Measurements from ENCODE around the gene JPT2.

DNA sequence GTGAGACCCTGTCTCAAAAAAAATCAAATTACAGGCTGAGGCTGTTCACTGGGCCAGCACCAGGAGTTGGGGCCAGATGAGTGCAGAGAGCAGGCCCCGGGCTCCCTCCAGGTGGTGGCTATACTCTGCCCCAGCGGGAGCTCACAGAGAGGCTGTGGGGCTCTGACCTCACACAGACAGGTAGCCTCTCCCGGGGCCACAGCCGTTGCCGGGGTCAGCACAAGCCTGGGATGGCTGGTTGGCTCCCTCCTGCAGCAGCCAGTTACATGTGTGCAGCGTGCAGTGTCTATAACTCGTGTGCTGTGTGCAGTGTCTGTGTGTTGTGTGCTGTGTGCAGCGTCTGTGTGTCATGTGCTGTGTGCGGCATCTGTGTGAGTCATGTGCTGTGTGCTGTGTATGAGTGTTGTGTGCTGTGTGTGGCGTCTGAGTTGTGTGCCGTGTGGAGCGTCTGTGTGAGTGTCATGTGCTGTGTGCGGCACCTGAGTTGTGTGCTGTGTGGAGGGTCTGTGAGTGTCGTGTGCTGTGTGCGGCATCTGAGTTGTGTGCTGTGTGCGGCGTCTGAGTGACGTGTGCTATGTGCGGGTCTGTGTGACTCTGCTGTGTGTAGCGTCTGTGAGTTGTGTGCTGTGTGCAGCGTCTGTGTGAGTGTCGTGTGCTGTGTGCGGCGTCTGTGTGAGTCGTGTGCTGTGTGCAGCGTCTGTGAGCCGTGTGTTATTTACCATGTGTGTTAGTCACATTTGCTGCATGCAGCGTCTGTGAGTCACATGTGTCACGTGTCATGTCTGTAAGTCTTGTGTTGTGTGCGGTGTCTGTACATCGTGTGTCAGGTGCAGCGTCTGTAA is 48.8 kb downstream of the JPT2 start:
- no peak for TF ChIP-seq POLR2AphosphoS5 (IDR thresholded peaks at IDR 0.05; ENCODE audit: low read depth, low read length)
- no peak for TF ChIP-seq POLR2A (IDR thresholded peaks at IDR 0.05; ENCODE audit: low read depth, low read length)
